ENCODE results near the gene TRIM59. TPM values are rescaled to one million over a fixed set of nuclear protein-coding genes. Genes with fewer than 3 reads are reported as not detected.

Gene TRIM59
- total RNA-seq, 4 donors from 2014 or later, result 0.13 to 0.55 (median 0.46) TPM

GRCh38 chr3:160403796-160404470, 45.7 kb downstream of the TRIM59 start:
- Histone ChIP-seq H3K4me3 (no peak overlapping the region), H3K27ac (no peak overlapping the region), H3K9me3 (no peaks in the 10 kb centered on the region), H3K27me3 (no peaks in the 10 kb centered on the region), H3K4me1 (peaks cover 14 to 20% of the 10 kb centered on the region in 2 donors), H3K36me3 (no peaks in the 10 kb centered on the region)
- DNase-seq, result no peak
- intact Hi-C loops (cut with DNase I; ENCODE audit: low total_unique reads), result no loop called here
- in situ Hi-C loops (cut with MboI; ENCODE audit: low sequenced_read_pairs in 4 of 4), result loop anchor here in 1 of 4 donors (25.0 kb wide), 1 partner anchor 367 kb away; no protein-coding TSS in a partner anchor
- no peak for ATAC-seq
- TF ChIP-seq CTCF (IDR thresholded peaks at IDR 0.05 in 4 of 5, conservative IDR thresholded peaks at IDR 0.05 in 1 of 5) (no peak), POLR2A (IDR thresholded peaks at IDR 0.05) (no peak)

- in situ Hi-C loops (cut with MboI; ENCODE audit: low sequenced_read_pairs in 4 of 4), result loop anchor here in 1 of 4 donors (25.0 kb wide), 1 partner anchor 366 kb away; no protein-coding TSS in a partner anchor
- ATAC-seq, result no peak
- no peak for TF ChIP-seq POLR2A (IDR thresholded peaks at IDR 0.05)
- TF ChIP-seq CTCF (IDR thresholded peaks at IDR 0.05 in 4 of 5, conservative IDR thresholded peaks at IDR 0.05 in 1 of 5), result no peak
- Histone ChIP-seq H3K4me3 (no peak overlapping the region), H3K27me3 (no peaks in the 10 kb centered on the region), H3K9me3 (no peaks in the 10 kb centered on the region), H3K4me1 (peaks cover 19 to 27% of the 10 kb centered on the region in 2 donors), H3K36me3 (no peaks in the 10 kb centered on the region), H3K27ac (no peak overlapping the region)
- no peak for DNase-seq
- intact Hi-C loops (cut with DNase I; ENCODE audit: low total_unique reads), result no loop called here
Measured at GRCh38 chr3:160403028-160403545, 46.5 kb downstream of the TRIM59 start.

- TF ChIP-seq CTCF (IDR thresholded peaks at IDR 0.05 in 4 of 5, conservative IDR thresholded peaks at IDR 0.05 in 1 of 5), result no peak
- no peak for TF ChIP-seq POLR2A (IDR thresholded peaks at IDR 0.05)
- in situ Hi-C loops (cut with MboI; ENCODE audit: low sequenced_read_pairs in 4 of 4), result loop anchor here in 1 of 4 donors (25.0 kb wide), 1 partner anchor 365 kb away; no protein-coding TSS in a partner anchor
- Histone ChIP-seq H3K27ac (no peak overlapping the region), H3K4me1 (peaks cover 20 to 28% of the 10 kb centered on the region in 2 donors), H3K36me3 (no peaks in the 10 kb centered on the region), H3K9me3 (no peaks in the 10 kb centered on the region), H3K27me3 (no peaks in the 10 kb centered on the region), H3K4me3 (no peak overlapping the region)
- intact Hi-C loops (cut with DNase I; ENCODE audit: low total_unique reads), result no loop called here
- no peak for ATAC-seq
- no peak for DNase-seq
Measured at GRCh38 chr3:160402221-160403027, 47.2 kb downstream of the TRIM59 start.

GRCh38 chr3:160401291-160402095, 48.1 kb downstream of the TRIM59 start:
- Histone ChIP-seq H3K36me3 (no peaks in the 10 kb centered on the region), H3K27me3 (no peaks in the 10 kb centered on the region), H3K4me1 (peaks cover 20 to 28% of the 10 kb centered on the region in 2 donors), H3K9me3 (no peaks in the 10 kb centered on the region), H3K27ac (no peak overlapping the region), H3K4me3 (peak overlapping the region; percentile 51 to 88 (median 80))
- intact Hi-C loops (cut with DNase I; ENCODE audit: low total_unique reads) (no loop called here), in situ Hi-C loops (cut with MboI; ENCODE audit: low sequenced_read_pairs in 4 of 4) (loop anchor here in 1 of 4 donors (25.0 kb wide), 1 partner anchor 364 kb away; no protein-coding TSS in a partner anchor)
- DNase-seq (no peak), ATAC-seq (no peak)
- no peak for TF ChIP-seq POLR2A (IDR thresholded peaks at IDR 0.05)
- no peak for TF ChIP-seq CTCF (IDR thresholded peaks at IDR 0.05 in 4 of 5, conservative IDR thresholded peaks at IDR 0.05 in 1 of 5)

Measured in gastrocnemius medialis (tissue), 4 donors.